Kidney glomerular epithelial cell (primary cell): Measurements from ENCODE around the gene PYDC1.
"Not testable (repeated sequence)": the region's sequence is repeated elsewhere in the genome, so short reads cannot be mapped to it uniquely, and the experiment has no call there.

Source experiments
- DNase-seq: peaks from one replicate; lab custom pipeline; 2025; lab: John Stamatoyannopoulos, UW

The PYDC1 gene

DNA sequence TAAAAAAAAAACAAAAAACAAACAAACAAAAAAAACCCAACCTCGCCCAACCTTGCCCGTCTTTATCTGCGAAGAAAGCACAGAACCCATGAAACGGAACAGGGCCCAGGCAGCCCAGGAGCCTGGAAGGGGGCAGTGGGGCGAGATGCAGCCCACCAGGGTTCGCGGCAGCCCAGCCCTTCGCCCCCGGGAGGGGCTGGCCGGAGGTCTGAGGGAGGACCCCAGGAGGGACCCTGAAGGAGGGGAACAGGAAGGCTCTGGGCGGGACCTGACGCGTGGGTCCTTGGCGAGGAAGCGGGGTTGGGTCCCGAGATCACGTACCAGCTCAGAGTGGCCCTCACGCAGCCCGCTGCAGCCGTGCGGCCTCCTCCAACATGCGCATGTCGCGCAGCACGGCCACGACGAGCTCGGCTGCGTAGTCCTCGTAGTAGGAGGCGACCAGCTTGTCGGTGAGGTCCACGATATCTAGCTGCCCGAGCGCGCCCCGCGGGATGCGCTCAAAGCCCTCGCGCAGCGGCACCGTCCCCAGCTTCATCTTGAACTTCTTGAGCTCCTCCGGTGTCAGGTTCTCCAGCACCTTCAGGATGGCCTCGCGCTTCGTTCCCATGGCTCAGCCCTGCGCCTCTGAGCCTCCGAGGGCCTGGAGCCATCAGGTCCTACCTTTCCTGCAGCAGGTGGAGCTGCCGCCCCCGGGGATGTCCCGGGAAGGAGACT is at the start of gene PYDC1:
TSS of gene PYDC1 (minus strand) at position 714 of the 714 bp plus-strand sequence. CDS start at position 607, 107 bp downstream.
- DNase-seq, result no peak

DNA sequence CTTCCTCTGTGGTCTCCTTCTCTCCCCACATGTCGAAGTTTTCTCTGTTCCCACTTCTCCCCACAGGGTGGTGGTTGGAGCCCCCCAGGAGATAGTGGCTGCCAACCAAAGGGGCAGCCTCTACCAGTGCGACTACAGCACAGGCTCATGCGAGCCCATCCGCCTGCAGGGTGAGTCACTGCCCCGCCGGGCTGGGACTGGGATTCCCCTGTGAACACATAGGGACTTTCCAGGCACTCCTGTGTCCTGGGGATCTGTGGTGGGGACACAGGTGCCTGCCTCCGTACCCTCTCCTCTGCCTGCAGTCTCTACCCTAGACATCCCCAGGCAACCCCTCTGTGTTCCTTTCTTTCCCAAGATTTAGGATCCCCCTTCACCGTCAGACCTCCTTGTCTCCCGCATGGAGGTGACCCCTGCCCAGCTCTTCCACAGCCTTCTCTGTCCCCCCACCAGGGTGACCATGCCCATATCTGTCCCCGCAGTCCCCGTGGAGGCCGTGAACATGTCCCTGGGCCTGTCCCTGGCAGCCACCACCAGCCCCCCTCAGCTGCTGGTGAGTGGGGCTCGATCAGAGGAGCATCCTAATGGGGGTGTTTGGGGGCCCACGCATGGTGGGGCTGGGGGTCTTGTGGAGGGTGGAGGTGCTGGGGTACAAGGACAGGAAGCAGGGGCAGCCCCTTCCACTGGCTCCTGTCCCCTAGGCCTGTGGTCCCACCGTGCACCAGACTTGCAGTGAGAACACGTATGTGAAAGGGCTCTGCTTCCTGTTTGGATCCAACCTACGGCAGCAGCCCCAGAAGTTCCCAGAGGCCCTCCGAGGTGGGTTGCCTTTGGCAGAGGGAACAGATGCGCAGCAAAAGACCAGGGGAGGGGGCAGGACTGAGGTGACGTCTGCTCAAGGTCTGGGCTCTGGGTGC is 48.7 kb upstream of the PYDC1 start:
- DNase-seq, result peak; percentile 54

DNA sequence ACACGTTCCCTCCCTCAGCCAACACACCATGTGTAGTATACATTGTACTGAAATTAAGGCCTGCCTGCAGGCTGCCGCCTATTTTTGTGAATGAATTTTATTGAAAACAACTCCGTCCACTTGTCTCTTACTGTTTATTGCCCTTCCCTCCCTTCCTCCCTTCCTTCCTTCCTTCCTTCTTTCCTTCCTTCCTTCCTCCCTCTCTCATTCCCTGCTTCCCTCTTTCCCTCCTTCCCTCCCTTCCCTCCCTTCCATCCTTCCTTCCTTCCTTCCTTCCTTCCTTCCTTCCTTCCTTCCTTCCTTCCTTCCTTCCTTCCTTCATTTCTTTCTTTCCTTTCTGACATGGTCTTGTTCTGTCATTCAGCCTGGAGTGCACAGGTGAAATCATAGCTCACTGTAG is 45.1 kb upstream of the PYDC1 start:
- DNase-seq, result no peak

DNA sequence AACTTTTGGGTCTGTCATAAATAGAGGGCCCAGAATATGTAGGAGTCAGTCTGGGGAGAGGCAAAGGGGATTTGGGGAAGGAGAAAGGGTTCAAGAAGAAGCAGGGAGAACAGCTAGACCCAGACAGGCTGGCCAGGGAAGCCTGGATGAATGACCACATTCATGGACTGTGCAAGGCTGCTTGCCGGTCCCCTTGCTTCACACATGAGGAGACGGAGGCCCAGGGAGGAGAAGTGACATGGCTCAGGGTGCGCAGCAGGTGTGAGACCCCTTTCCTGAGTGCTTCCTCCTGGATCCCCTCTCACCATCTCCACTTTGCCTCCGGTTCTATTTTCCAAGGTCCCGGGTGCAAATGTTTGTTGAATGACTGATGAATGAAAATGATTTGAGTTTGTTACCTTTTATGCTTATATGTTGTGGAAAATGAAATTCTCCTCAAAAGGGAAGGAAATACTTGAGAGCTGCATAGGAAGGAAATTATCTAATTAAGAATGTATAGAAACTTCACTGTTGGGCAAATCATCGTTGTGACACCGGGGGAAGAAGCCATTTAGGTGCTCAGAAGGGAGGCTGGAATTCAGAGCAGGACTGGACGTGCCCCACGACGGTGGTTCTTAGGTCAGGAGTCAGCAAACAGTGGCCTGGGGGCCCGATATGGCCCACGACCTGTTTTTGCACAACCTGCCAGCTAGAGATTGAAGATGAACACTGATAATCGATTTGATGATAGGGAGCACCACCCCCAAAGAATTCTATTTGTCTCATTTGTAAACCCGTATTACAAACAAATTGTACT is 43.4 kb upstream of the PYDC1 start:
- DNase-seq, result no peak

DNA sequence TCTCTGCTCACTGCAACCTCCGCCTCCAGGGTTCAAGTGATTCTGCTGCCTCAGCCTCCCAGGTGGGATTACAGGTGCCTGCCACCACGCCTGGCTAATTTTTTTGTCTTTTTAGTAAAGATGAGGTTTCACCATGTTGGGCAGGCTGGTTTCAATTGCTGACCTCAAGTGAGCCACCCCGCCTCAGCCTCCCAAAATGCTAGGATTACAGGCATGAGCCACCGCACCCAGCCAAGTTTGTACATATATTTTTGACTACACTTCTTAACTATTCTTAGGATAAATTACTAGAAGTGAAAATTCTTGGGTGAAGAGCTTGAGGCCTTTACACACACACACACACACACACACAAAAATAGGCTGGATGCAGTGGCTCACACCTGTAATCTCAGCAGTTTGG is 41.4 kb upstream of the PYDC1 start:
- DNase-seq, result no peak

GRCh38 chr16:31256466-31256865 is 39.5 kb upstream of the PYDC1 start:
- DNase-seq, result no peak

- DNase-seq, result no peak
Observed at GRCh38 chr16:31253642-31254045, 36.7 kb upstream of the PYDC1 start.

DNA sequence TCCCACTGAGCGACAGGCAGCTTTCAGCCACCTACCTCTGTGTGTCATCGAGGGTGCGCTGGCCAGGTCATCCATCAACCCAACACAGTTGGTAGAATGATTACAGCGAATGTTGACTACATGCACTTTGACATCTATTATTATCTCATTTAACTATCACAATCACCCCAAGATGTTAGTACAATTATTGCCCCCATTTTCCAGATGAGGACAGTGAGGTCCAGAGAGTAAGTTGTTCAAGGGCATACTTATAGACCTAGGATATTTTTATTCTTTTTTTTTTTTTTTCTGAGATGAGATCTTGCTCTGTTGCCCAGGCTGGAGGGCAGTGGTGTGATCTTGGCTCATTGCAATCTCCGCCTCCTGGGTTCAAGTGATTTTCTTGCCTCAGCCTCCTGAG is 34.5 kb upstream of the PYDC1 start:
- no peak for DNase-seq

GRCh38 chr16:31250782-31251384 is 33.9 kb upstream of the PYDC1 start:
- no peak for DNase-seq

- no peak for DNase-seq
Observed at GRCh38 chr16:31248344-31248743, 31.4 kb upstream of the PYDC1 start.

GRCh38 chr16:31246296-31246695 is 29.4 kb upstream of the PYDC1 start:
- DNase-seq, result no peak

GRCh38 chr16:31245598-31245997 is 28.7 kb upstream of the PYDC1 start:
- not testable (repeated sequence) for DNase-seq

GRCh38 chr16:31243734-31244670 is 27.1 kb upstream of the PYDC1 start:
- DNase-seq, result no peak

DNA sequence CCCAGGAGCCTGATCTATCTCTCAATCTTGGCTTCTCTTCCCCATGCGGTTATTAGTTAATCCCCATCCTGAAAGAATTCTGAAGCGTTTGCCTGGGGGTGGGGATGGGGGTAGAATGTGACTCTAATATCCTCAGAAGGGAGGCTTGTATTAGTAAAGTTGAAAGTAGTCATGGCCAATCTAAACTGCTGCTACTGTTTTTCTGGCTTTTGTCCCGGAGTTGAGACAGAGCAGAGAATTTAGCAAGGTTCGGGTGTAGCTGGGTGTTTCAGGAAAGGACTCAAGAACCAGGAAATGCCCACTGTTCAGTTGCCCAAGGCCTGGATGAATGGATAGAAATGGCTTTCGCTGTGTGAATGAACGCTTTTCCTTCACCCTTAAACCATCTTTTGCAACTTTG is 25.3 kb upstream of the PYDC1 start:
- no peak for DNase-seq

- no peak for DNase-seq
Observed at GRCh38 chr16:31238041-31238440, 21.1 kb upstream of the PYDC1 start.

- no peak for DNase-seq
Observed at GRCh38 chr16:31229501-31229900, 12.6 kb upstream of the PYDC1 start.

GRCh38 chr16:31228206-31228605 is 11.3 kb upstream of the PYDC1 start:
- DNase-seq, result no peak

- no peak for DNase-seq
Observed at GRCh38 chr16:31225193-31225592, 8.3 kb upstream of the PYDC1 start.

DNA sequence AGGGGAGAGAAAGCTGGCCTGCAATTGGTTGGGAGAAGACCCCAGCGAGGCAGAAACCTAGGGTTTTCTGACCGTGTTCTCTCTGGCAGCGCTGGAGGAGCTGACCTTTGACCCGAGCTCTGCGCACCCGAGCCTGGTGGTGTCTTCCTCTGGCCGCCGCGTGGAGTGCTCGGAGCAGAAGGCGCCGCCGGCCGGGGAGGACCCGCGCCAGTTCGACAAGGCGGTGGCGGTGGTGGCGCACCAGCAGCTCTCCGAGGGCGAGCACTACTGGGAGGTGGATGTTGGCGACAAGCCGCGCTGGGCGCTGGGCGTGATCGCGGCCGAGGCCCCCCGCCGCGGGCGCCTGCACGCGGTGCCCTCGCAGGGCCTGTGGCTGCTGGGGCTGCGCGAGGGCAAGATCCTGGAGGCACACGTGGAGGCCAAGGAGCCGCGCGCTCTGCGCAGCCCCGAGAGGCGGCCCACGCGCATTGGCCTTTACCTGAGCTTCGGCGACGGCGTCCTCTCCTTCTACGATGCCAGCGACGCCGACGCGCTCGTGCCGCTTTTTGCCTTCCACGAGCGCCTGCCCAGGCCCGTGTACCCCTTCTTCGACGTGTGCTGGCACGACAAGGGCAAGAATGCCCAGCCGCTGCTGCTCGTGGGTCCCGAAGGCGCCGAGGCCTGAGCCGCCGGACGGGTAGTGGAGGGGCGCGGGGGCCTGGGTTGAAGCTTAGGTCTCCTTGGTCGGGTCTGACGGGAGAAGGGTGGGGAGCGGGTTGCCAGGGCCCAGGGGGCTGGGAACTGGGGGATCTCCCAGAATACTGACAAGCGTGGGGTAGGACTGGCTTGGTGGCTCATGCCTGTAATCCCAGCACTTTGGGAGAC is 7.4 kb upstream of the PYDC1 start:
- no peak for DNase-seq

DNA sequence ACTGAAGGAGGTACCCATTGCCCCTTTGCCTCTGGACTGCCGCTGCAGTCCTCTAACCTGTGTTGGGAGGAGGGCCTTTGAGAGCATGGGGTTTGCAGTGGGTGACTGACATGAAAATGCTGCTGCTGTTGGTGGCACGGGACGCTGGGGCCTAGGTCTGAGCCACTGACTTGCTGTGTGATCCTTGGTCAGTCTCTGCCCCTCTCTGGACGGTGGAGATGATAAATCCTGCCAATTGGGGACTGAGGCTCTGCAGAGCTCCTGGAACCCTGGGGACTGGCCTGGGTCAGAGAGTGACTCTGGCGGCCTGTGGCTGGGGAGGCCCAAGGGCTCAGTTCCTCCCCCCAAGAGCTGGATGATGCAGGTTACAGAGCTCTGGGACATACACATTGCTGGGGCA is 6.1 kb upstream of the PYDC1 start:
- no peak for DNase-seq
